HG03354 (cell line): ENCODE data around the gene CATSPERZ.
"Not testable (repeated sequence)": the region's sequence is repeated elsewhere in the genome, so short reads cannot be mapped to it uniquely, and the experiment has no call there.

Source experiments
- ATAC-seq: cut with Tn5 transposase; IDR thresholded peaks from one replicate; pipeline ENCODE4 v1.9.1; 2021; ENCODE audit warnings: mild to moderate bottlenecking; ENCODE audit not compliant: unreplicated experiment, poor library complexity, severe bottlenecking

CATSPERZ gene

GRCh38 chr11:64297699-64298358 lies 2.3 kb upstream of the CATSPERZ start:
- no peak for ATAC-seq

DNA sequence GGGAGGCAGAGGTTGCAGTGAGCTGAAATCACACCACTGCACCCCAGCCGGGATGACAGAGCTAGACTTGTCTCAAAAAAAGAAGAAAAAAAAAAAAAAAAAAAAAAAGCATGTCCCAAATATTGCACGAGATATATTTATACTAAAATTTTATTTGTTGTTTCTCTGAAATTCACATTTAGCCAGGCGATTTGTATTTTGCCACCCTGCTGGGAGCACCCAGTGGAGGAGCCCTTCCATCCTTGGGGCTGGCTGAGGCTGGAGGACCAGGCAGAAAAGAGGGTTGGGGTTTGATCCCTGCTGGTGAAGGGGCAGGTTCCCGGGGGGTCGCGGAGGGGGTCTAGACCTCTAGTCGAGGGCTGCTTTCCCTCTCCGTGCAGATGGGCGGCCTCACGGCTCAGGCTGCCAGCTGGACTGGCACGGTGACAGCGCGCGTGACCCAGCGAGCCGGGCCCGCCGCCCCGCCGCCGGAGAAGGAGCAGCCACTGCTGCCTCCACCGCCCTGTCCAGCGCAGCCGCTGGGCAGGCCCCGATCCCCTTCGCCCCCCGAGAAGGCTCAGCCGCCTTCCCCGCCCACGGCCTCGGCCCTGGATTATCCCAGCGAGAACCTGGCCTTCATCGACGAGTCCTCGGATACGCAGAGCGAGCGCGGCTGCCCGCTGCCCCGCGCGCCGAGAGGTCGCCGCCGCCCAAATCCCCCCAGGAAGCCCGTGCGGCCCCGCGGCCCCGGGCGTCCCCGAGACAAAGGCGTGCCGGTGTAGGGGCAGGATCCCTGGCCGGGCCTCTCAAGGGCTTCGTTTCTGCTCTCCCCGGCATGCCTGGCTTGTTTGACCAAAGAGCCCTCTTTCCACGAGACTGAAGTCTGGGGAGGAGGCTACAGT lies 952 bp upstream of the CATSPERZ start:
- ATAC-seq: no peak

GRCh38 chr11:64303109-64304031 lies 3.2 kb downstream of the CATSPERZ start:
- no peak for ATAC-seq

DNA sequence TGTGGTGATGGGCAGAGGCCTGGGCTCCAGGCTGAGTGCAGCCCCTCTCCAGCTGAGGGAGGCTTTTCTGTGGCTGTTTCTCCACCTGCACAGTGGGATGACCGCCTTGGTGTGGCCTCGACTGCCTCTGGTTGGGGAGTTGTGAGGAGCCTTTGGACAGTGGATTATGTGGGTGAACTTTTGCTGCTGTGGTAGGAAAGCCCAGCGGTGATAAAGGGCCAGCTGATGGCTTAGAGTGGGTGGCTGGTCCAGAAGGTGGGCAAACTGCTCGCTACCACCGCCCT lies 3.8 kb downstream of the CATSPERZ start:
- ATAC-seq: no peak

GRCh38 chr11:64304316-64305072 lies 4.3 kb downstream of the CATSPERZ start:
- peak; percentile 33 for ATAC-seq

DNA sequence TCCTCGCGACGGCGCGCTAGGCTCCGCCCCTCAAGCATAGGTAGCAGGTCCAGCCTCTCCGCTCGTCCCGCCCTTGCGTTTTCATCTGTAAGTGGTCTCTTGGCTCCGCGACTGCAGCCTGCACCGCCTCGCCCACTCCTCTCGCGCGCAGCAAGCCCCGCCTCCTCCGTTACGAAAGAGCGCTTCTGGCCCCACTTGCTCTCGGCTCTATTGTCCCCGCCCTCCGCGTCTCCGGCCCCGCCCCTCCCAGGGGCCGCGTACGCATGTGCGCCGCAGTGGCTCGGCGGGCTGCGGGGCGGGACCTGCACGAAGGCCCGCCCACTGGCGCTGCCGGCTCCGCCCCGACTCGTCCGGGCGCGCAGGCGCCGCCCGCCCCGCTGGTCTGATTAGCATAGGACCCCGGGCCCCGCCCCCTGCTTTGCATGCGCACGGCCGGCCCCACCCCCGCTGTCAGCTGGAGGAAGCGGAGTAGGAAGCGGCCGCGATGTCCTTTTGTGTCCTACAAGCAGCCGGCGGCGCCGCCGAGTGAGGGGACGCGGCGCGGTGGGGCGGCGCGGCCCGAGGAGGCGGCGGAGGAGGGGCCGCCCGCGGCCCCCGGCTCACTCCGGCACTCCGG lies 5.0 kb downstream of the CATSPERZ start, which contains the start of gene ESRRA:
Gene ESRRA, plus strand, starts transcription at position 450 of the 616 bp plus-strand sequence. CDS start 1,656 bp downstream, outside the sequence.
- peak; percentile 69 for ATAC-seq

GRCh38 chr11:64305691-64306562 lies 5.8 kb downstream of the CATSPERZ start:
- ATAC-seq: peak; percentile 26

DNA sequence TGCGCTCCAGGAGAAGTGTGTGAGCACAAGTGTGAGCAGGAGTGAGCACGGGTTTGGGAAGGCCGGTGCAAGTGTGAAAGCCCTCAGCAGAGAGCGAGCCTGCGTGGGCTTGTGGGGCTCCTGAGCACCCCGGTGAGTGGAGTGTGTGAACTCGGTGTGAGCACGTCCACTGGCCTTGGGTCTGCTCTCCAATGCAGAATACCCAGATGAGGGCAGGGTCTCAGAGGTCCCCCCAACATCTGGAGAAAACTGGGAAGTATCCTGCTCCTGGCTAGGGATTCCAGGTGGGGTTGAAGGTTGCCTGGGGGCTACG lies 6.4 kb downstream of the CATSPERZ start:
- no peak for ATAC-seq

DNA sequence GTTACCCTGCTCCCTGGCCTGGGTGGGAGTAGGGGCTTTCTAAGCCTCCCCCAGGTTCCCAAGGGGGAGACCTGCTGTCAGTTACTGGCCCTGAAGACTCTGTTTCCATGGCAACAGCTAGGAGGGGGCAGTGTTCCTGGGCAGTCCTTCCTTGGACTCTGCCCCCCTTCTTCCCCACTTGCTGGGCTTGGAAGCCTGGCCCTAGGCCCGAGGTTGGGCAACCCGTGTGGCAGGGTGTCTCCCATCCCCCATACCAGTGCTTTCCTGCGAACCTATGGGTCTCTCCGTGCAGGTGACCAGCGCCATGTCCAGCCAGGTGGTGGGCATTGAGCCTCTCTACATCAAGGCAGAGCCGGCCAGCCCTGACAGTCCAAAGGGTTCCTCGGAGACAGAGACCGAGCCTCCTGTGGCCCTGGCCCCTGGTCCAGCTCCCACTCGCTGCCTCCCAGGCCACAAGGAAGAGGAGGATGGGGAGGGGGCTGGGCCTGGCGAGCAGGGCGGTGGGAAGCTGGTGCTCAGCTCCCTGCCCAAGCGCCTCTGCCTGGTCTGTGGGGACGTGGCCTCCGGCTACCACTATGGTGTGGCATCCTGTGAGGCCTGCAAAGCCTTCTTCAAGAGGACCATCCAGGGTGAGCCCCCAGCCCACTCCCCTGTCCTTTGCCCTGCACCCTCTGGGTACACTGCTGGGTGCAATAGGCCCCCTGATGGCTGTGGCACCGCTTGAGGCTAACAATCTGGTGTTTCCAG lies 6.9 kb downstream of the CATSPERZ start:
- no peak for ATAC-seq

GRCh38 chr11:64307795-64308194 lies 7.6 kb downstream of the CATSPERZ start:
- not testable (repeated sequence) for ATAC-seq

GRCh38 chr11:64312947-64313346 lies 12.8 kb downstream of the CATSPERZ start:
- no peak for ATAC-seq

DNA sequence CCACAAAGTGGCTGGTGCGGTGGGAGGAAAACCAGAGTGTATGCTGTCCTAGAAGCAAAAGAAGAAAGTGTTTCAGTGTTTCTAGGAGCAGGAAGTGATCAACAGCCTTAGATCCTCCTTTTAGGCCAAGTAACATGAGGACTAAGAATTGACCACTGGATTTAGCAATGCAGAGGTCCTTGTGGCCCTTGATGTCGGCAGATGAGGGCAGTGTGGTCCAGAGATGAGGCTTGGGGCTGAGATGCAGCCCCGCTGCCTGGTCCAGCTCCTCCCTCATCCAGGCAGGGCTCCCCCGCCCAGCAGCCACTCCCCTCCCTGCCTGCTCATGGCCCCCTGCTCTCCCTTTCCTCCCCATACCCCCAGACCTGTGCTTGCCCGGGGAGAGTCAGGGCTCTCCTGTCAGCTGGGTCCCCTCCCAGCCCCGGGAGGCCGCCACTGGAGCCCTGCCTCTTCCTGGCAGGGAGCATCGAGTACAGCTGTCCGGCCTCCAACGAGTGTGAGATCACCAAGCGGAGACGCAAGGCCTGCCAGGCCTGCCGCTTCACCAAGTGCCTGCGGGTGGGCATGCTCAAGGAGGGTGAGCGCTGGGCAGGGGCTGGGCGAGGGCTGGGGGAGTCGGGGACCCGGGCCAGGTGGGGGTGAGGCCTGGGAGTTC lies 13.5 kb downstream of the CATSPERZ start:
- ATAC-seq: no peak

GRCh38 chr11:64314146-64314804 lies 14.1 kb downstream of the CATSPERZ start:
- no peak for ATAC-seq

- no peak for ATAC-seq
Measured at GRCh38 chr11:64314805-64315561, 14.8 kb downstream of the CATSPERZ start.

- ATAC-seq: not testable (repeated sequence)
Measured at GRCh38 chr11:64315667-64316526, 15.7 kb downstream of the CATSPERZ start.
